Measurements from ENCODE around the gene GRID1.

DNA sequence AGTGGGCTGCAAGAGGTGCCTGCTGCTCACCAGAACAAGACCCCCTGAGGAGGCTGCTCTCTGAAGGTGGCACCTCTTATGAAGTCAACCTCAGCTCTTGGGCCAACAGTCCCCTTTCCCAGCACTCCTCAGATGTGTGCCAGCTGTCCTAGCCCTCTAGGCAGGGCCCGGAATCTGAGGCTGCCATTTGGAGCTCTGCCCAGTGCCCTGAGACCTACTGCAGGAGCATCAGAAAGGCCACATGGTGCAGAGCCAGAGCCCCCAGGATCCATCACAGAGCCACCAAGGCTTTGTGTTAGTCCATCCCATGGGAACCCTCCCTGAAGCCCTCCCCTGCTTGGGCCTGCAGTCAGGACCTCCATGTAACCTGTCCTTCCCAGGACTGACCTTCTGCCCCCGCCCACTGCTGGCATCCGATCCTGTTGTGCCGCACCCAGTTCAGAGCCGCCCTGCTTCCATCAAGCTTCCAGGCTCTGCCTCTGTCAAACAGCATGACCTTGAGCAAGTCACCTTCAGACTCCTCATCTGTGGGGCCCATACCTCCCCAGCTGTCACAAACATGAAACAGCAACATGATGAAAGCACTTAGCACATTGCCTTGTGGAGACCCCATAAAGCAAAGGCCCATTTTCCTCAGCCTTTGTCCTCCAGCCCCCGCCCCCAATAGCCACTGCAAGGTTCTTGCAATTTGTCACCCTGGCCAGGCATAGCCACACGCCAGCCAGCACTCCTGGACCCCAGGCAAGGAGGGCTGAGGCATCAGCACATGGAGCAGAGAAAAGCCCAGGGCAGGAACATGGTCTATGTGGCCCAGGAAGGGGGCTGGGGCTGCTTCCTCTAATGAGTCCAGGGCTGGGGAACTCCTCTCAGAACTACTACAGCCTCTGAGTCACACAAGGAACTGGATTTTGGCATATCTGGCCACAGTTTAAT lies 51.7 kb downstream of the GRID1 start:
- TF ChIP-seq POLR2AphosphoS5 (IDR thresholded peaks at IDR 0.05; ENCODE audit: low read depth, low read length) (no peak), SPI1 (IDR thresholded peaks at IDR 0.05; ENCODE audit: low read depth, low read length) (no peak), POLR2A (IDR thresholded peaks at IDR 0.05; ENCODE audit: low read depth, low read length) (no peak), PAX5 (IDR thresholded peaks at IDR 0.05; ENCODE audit: insufficient read depth, low read length, severe bottlenecking) (no peak), TAF1 (IDR thresholded peaks at IDR 0.05; ENCODE audit: low read depth, low read length) (no peak)

Measured in GM12891 (cell line).